Measurements from ENCODE around the gene PURA. TPM values are rescaled to one million over a fixed set of nuclear protein-coding genes. Genes with fewer than 3 reads are reported as not detected.

The PURA gene
- total RNA-seq, 1 experiment from 2014 or later: 9.5 TPM

GRCh38 chr5:140133514-140134167, 19.7 kb downstream of the PURA start:
- Histone ChIP-seq H3K27me3 (replicated peaks; ENCODE audit: insufficient read depth, low read depth, low read length, poor library complexity) (no peaks in the 10 kb centered on the region), H3K27ac (ENCODE audit: low read depth, low read length, poor library complexity, severe bottlenecking) (no peak overlapping the region), H3K4me1 (ENCODE audit: insufficient read depth, low read length, poor library complexity, severe bottlenecking) (no peaks in the 10 kb centered on the region), H3K9me3 (ENCODE audit: low read depth, low read length, poor library complexity, severe bottlenecking) (no peaks in the 10 kb centered on the region), H3K36me3 (ENCODE audit: insufficient read depth, low read length, poor library complexity, severe bottlenecking) (no peaks in the 10 kb centered on the region), H3K4me3 (ENCODE audit: low read depth, low read length, poor library complexity, severe bottlenecking) (no peak overlapping the region)
- TF ChIP-seq EZH2 (IDR thresholded peaks at IDR 0.05; ENCODE audit: borderline replicate concordance, low read depth, low read length, poor library complexity, severe bottlenecking): no peak
- TF ChIP-seq, protein P1, sequence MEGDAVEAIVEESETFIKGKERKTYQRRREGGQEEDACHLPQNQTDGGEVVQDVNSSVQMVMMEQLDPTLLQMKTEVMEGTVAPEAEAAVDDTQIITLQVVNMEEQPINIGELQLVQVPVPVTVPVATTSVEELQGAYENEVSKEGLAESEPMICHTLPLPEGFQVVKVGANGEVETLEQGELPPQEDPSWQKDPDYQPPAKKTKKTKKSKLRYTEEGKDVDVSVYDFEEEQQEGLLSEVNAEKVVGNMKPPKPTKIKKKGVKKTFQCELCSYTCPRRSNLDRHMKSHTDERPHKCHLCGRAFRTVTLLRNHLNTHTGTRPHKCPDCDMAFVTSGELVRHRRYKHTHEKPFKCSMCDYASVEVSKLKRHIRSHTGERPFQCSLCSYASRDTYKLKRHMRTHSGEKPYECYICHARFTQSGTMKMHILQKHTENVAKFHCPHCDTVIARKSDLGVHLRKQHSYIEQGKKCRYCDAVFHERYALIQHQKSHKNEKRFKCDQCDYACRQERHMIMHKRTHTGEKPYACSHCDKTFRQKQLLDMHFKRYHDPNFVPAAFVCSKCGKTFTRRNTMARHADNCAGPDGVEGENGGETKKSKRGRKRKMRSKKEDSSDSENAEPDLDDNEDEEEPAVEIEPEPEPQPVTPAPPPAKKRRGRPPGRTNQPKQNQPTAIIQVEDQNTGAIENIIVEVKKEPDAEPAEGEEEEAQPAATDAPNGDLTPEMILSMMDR (conservative IDR thresholded peaks at IDR 0.05; ENCODE audit: low read depth, low read length): no peak
- intact Hi-C loops (cut with micrococcal nuclease; ENCODE audit: unreplicated experiment): no loop called here
- no peak for DNase-seq (ENCODE audit: low spot score)
- BruUV-seq (replicated peaks): no TSS peak
- CTCF ChIA-PET: interaction anchor here (0.5 kb wide), 1 partner anchor 15 kb away, joined by 5 read pairs; no protein-coding TSS in a partner anchor
- POLR2A ChIA-PET (ENCODE audit: low non-redundant PET): no interaction called here

DNA sequence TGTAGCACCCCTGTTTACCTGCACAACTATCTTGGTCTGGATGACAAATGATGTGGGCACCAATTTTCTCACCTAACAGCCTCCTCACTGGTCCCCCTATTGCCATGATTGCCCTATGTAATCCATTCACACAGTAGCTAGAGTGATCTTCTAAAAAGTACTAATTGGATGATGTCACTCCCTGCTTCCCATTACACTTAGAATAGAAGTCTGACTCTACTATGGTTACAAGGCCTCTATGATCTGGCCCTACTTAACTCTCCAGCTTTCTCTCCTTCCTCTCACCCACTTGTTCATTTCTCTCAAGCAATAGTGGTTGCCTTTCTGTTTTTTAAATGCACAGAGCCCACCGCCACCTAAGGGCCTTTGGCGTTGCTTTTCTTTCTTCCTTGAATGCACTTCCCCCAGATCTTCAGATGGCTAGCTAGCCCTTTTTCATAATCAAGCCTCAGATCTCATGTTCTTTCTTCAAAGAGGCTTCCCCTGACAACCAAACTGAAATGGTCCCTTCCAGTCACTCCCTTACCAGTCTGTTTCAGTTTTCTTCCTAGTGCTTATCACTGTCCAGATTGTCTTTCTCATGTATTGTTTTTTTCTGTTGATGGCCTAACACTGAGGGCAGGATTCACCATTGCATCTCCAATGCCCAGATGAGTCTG, 20.5 kb downstream of the PURA start:
- no TSS peak for BruUV-seq (replicated peaks)
- Histone ChIP-seq H3K9me3 (ENCODE audit: low read depth, low read length, poor library complexity, severe bottlenecking) (no peaks in the 10 kb centered on the region), H3K27me3 (replicated peaks; ENCODE audit: insufficient read depth, low read depth, low read length, poor library complexity) (no peaks in the 10 kb centered on the region), H3K4me1 (ENCODE audit: insufficient read depth, low read length, poor library complexity, severe bottlenecking) (no peaks in the 10 kb centered on the region), H3K27ac (ENCODE audit: low read depth, low read length, poor library complexity, severe bottlenecking) (no peak overlapping the region), H3K36me3 (ENCODE audit: insufficient read depth, low read length, poor library complexity, severe bottlenecking) (no peaks in the 10 kb centered on the region), H3K4me3 (ENCODE audit: low read depth, low read length, poor library complexity, severe bottlenecking) (no peak overlapping the region)
- intact Hi-C loops (cut with micrococcal nuclease; ENCODE audit: unreplicated experiment): no loop called here
- TF ChIP-seq EZH2 (IDR thresholded peaks at IDR 0.05; ENCODE audit: borderline replicate concordance, low read depth, low read length, poor library complexity, severe bottlenecking): no peak
- TF ChIP-seq, protein P1 (conservative IDR thresholded peaks at IDR 0.05; ENCODE audit: low read depth, low read length): no peak
- DNase-seq (ENCODE audit: low spot score): no peak
- CTCF ChIA-PET: no interaction called here
- POLR2A ChIA-PET (ENCODE audit: low non-redundant PET): no interaction called here

GRCh38 chr5:140135127-140135526, 21.2 kb downstream of the PURA start:
- Histone ChIP-seq H3K27ac (ENCODE audit: low read depth, low read length, poor library complexity, severe bottlenecking) (no peak overlapping the region), H3K4me3 (ENCODE audit: low read depth, low read length, poor library complexity, severe bottlenecking) (no peak overlapping the region), H3K36me3 (ENCODE audit: insufficient read depth, low read length, poor library complexity, severe bottlenecking) (no peaks in the 10 kb centered on the region), H3K27me3 (replicated peaks; ENCODE audit: insufficient read depth, low read depth, low read length, poor library complexity) (no peaks in the 10 kb centered on the region), H3K9me3 (ENCODE audit: low read depth, low read length, poor library complexity, severe bottlenecking) (no peaks in the 10 kb centered on the region), H3K4me1 (ENCODE audit: insufficient read depth, low read length, poor library complexity, severe bottlenecking) (no peaks in the 10 kb centered on the region)
- ChIA-PET POLR2A (ENCODE audit: low non-redundant PET) (no interaction called here), CTCF (no interaction called here)
- DNase-seq (ENCODE audit: low spot score): no peak
- no TSS peak for BruUV-seq (replicated peaks)
- intact Hi-C loops (cut with micrococcal nuclease; ENCODE audit: unreplicated experiment): no loop called here
- TF ChIP-seq, protein P1 (conservative IDR thresholded peaks at IDR 0.05; ENCODE audit: low read depth, low read length): no peak
- no peak for TF ChIP-seq EZH2 (IDR thresholded peaks at IDR 0.05; ENCODE audit: borderline replicate concordance, low read depth, low read length, poor library complexity, severe bottlenecking)

Measured in A673 (cell line).